ENCODE measurements around the gene TNNI3K.

TNNI3K gene

GRCh38 chr1:74314438-74314837 is 79.3 kb downstream of the TNNI3K start:
- no peak for DNase-seq
- Histone ChIP-seq H3K4me1 (ENCODE audit: control extremely low read depth in 1 of 4, control insufficient read depth in 4 of 4, insufficient read depth in 4 of 4, low read length in 3 of 4) (no peaks in the 10 kb centered on the region), H3K9me3 (ENCODE audit: control extremely low read depth in 1 of 5, control insufficient read depth in 4 of 5, insufficient read depth in 2 of 5, low read depth in 1 of 5, low read length in 4 of 5) (no peaks in the 10 kb centered on the region), H3K4me3 (ENCODE audit: control insufficient read depth in 1 of 7, extremely low read depth in 1 of 7, insufficient read depth in 4 of 7, low read depth in 2 of 7, low read length in 6 of 7) (no peak overlapping the region), H3K36me3 (ENCODE audit: control insufficient read depth in 4 of 4, insufficient read depth in 4 of 4, low read length in 3 of 4) (no peaks in the 10 kb centered on the region), H3K27me3 (replicated peaks in 2 of 5; ENCODE audit: control insufficient read depth in 4 of 5, insufficient read depth in 5 of 5, low read length in 4 of 5) (no peaks in the 10 kb centered on the region), H3K27ac (ENCODE audit: insufficient read depth in 1 of 2, low read depth in 1 of 2, low read length in 2 of 2, poor library complexity in 1 of 2, severe bottlenecking in 2 of 2) (no peak overlapping the region)
- POLR2A ChIA-PET, result no interaction called here
- CTCF ChIA-PET, result no interaction called here

- no peak for DNase-seq
- H3K9me3 ChIP-seq (ENCODE audit: control extremely low read depth in 1 of 5, control insufficient read depth in 4 of 5, insufficient read depth in 2 of 5, low read depth in 1 of 5, low read length in 4 of 5), result no peaks in the 10 kb centered on the region
- ChIA-PET POLR2A (interaction anchor here (0.7 kb wide), 1 partner anchor 744 kb away, joined by 3 read pairs; no protein-coding TSS in a partner anchor), CTCF (no interaction called here)
- H3K27ac ChIP-seq (ENCODE audit: insufficient read depth in 1 of 2, low read depth in 1 of 2, low read length in 2 of 2, poor library complexity in 1 of 2, severe bottlenecking in 2 of 2), result no peak overlapping the region
- no peaks in the 10 kb centered on the region for H3K36me3 ChIP-seq (ENCODE audit: control insufficient read depth in 4 of 4, insufficient read depth in 4 of 4, low read length in 3 of 4)
- no peak overlapping the region for H3K4me3 ChIP-seq (ENCODE audit: control insufficient read depth in 1 of 7, extremely low read depth in 1 of 7, insufficient read depth in 4 of 7, low read depth in 2 of 7, low read length in 6 of 7)
- no peaks in the 10 kb centered on the region for H3K27me3 ChIP-seq (replicated peaks in 2 of 5; ENCODE audit: control insufficient read depth in 4 of 5, insufficient read depth in 5 of 5, low read length in 4 of 5)
- 94% methylated on average over 2 of the region's 2 CpGs for WGBS (ENCODE audit: insufficient coverage)
- H3K4me1 ChIP-seq (ENCODE audit: control extremely low read depth in 1 of 4, control insufficient read depth in 4 of 4, insufficient read depth in 4 of 4, low read length in 3 of 4), result no peaks in the 10 kb centered on the region
Observed at GRCh38 chr1:74316302-74316701, 81.1 kb downstream of the TNNI3K start.

DNA sequence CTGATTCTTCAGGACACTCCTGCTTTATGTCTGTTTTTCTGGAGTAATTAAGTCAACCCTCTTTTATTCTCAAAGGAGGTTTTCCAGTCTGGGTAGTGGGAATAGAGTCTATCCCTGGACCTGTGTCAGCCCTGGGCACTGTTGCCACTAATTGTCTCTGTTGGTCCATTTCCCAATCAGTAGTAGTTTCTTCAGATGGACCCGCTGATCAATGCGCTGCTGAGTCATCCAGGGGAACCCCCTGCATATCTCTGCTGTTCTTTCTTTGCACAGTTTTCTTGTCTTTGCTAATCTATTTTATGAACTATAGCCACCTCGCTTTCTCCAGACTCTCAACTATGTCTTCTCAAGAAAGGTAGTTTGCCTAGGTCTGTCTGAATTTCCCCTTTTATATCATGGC is 82.5 kb downstream of the TNNI3K start:
- no peak overlapping the region for H3K4me3 ChIP-seq (ENCODE audit: control insufficient read depth in 1 of 7, extremely low read depth in 1 of 7, insufficient read depth in 4 of 7, low read depth in 2 of 7, low read length in 6 of 7)
- no peaks in the 10 kb centered on the region for H3K9me3 ChIP-seq (ENCODE audit: control extremely low read depth in 1 of 5, control insufficient read depth in 4 of 5, insufficient read depth in 2 of 5, low read depth in 1 of 5, low read length in 4 of 5)
- WGBS (ENCODE audit: insufficient coverage), result 100% methylated on average over 2 of the region's 3 CpGs
- no peaks in the 10 kb centered on the region for H3K27me3 ChIP-seq (replicated peaks in 2 of 5; ENCODE audit: control insufficient read depth in 4 of 5, insufficient read depth in 5 of 5, low read length in 4 of 5)
- ChIA-PET CTCF (interaction anchor here (1.1 kb wide), 1 partner anchor 68 kb away, joined by 3 read pairs; no protein-coding TSS in a partner anchor), POLR2A (no interaction called here)
- no peak for DNase-seq
- no peaks in the 10 kb centered on the region for H3K36me3 ChIP-seq (ENCODE audit: control insufficient read depth in 4 of 4, insufficient read depth in 4 of 4, low read length in 3 of 4)
- H3K27ac ChIP-seq (ENCODE audit: insufficient read depth in 1 of 2, low read depth in 1 of 2, low read length in 2 of 2, poor library complexity in 1 of 2, severe bottlenecking in 2 of 2), result no peak overlapping the region
- H3K4me1 ChIP-seq (ENCODE audit: control extremely low read depth in 1 of 4, control insufficient read depth in 4 of 4, insufficient read depth in 4 of 4, low read length in 3 of 4), result no peaks in the 10 kb centered on the region

GRCh38 chr1:74323937-74324473 is 88.8 kb downstream of the TNNI3K start:
- 100% methylated on average over 1 of the region's 1 CpG for WGBS (ENCODE audit: insufficient coverage)
- ChIA-PET CTCF (interaction anchor here (1.1 kb wide), 1 partner anchor 18 kb away, joined by 3 read pairs; no protein-coding TSS in a partner anchor), POLR2A (no interaction called here)

DNA sequence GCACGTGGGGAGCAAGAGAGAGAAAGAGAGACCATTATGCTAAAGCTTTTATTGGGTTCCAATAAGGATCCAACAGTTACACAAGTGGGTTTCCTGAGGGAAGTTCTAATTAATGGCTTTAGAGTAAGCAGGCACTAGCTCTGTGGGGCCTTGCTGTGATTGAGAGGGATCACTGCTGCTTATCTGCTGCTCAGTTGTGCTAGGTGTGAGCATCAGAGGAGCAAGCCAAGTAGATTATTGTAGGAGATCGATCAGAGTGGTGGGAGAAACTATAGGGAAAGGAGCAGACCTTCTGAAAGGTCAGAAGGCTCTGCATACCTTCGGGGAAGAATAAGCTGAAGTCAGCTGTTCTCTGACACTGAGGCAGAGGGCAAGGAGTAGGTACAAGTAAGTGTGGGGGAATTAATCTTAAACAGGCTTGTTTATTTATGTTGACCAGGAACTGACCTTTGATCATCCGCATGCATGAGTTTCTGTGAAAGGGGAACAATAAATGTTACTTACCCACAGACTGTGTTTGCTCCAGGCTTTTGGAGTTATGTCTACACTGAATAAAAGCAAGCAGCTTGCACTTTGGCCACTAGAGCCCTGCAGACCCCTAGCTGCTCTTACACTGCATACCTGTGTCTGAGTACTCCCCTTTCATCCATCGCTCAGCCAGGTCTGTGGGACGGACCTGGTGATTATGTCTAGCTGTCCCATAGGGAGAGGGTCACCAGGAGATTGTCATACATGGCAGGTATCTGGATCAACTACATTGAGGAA is 89.7 kb downstream of the TNNI3K start:
- H3K27ac ChIP-seq (ENCODE audit: insufficient read depth in 1 of 2, low read depth in 1 of 2, low read length in 2 of 2, poor library complexity in 1 of 2, severe bottlenecking in 2 of 2), result no peak overlapping the region
- 91% methylated on average over 6 of the region's 6 CpGs for WGBS (ENCODE audit: insufficient coverage)
- H3K4me3 ChIP-seq (ENCODE audit: control insufficient read depth in 1 of 7, extremely low read depth in 1 of 7, insufficient read depth in 4 of 7, low read depth in 2 of 7, low read length in 6 of 7), result no peak overlapping the region
- H3K27me3 ChIP-seq (replicated peaks in 2 of 5; ENCODE audit: control insufficient read depth in 4 of 5, insufficient read depth in 5 of 5, low read length in 4 of 5), result no peaks in the 10 kb centered on the region
- CTCF ChIA-PET, result interaction anchor here (1.1 kb wide), 1 partner anchor 17 kb away, joined by 3 read pairs; no protein-coding TSS in a partner anchor
- POLR2A ChIA-PET, result no interaction called here
- H3K9me3 ChIP-seq (ENCODE audit: control extremely low read depth in 1 of 5, control insufficient read depth in 4 of 5, insufficient read depth in 2 of 5, low read depth in 1 of 5, low read length in 4 of 5), result no peaks in the 10 kb centered on the region
- H3K4me1 ChIP-seq (ENCODE audit: control extremely low read depth in 1 of 4, control insufficient read depth in 4 of 4, insufficient read depth in 4 of 4, low read length in 3 of 4), result no peaks in the 10 kb centered on the region
- no peak for DNase-seq
- no peaks in the 10 kb centered on the region for H3K36me3 ChIP-seq (ENCODE audit: control insufficient read depth in 4 of 4, insufficient read depth in 4 of 4, low read length in 3 of 4)

More at GRCh38 chr1:74323937-74324473, 88.8 kb downstream of the TNNI3K start:
- Histone ChIP-seq H3K4me1 (ENCODE audit: control extremely low read depth in 1 of 4, control insufficient read depth in 4 of 4, insufficient read depth in 4 of 4, low read length in 3 of 4) (no peaks in the 10 kb centered on the region), H3K4me3 (ENCODE audit: control insufficient read depth in 1 of 7, extremely low read depth in 1 of 7, insufficient read depth in 4 of 7, low read depth in 2 of 7, low read length in 6 of 7) (no peak overlapping the region), H3K9me3 (ENCODE audit: control extremely low read depth in 1 of 5, control insufficient read depth in 4 of 5, insufficient read depth in 2 of 5, low read depth in 1 of 5, low read length in 4 of 5) (no peaks in the 10 kb centered on the region), H3K36me3 (ENCODE audit: control insufficient read depth in 4 of 4, insufficient read depth in 4 of 4, low read length in 3 of 4) (no peaks in the 10 kb centered on the region), H3K27ac (ENCODE audit: insufficient read depth in 1 of 2, low read depth in 1 of 2, low read length in 2 of 2, poor library complexity in 1 of 2, severe bottlenecking in 2 of 2) (no peak overlapping the region), H3K27me3 (replicated peaks in 2 of 5; ENCODE audit: control insufficient read depth in 4 of 5, insufficient read depth in 5 of 5, low read length in 4 of 5) (no peaks in the 10 kb centered on the region)
- no peak for DNase-seq

GRCh38 chr1:74328851-74329250 is 93.7 kb downstream of the TNNI3K start:
- no peaks in the 10 kb centered on the region for H3K4me1 ChIP-seq (ENCODE audit: control extremely low read depth in 1 of 4, control insufficient read depth in 4 of 4, insufficient read depth in 4 of 4, low read length in 3 of 4)
- DNase-seq, result no peak
- H3K4me3 ChIP-seq (ENCODE audit: control insufficient read depth in 1 of 7, extremely low read depth in 1 of 7, insufficient read depth in 4 of 7, low read depth in 2 of 7, low read length in 6 of 7), result no peak overlapping the region
- CTCF ChIA-PET, result no interaction called here
- no peaks in the 10 kb centered on the region for H3K9me3 ChIP-seq (ENCODE audit: control extremely low read depth in 1 of 5, control insufficient read depth in 4 of 5, insufficient read depth in 2 of 5, low read depth in 1 of 5, low read length in 4 of 5)
- POLR2A ChIA-PET, result no interaction called here
- H3K27ac ChIP-seq (ENCODE audit: insufficient read depth in 1 of 2, low read depth in 1 of 2, low read length in 2 of 2, poor library complexity in 1 of 2, severe bottlenecking in 2 of 2), result no peak overlapping the region
- H3K27me3 ChIP-seq (replicated peaks in 2 of 5; ENCODE audit: control insufficient read depth in 4 of 5, insufficient read depth in 5 of 5, low read length in 4 of 5), result no peaks in the 10 kb centered on the region
- H3K36me3 ChIP-seq (ENCODE audit: control insufficient read depth in 4 of 4, insufficient read depth in 4 of 4, low read length in 3 of 4), result no peaks in the 10 kb centered on the region

GRCh38 chr1:74333244-74333643 is 98.1 kb downstream of the TNNI3K start:
- POLR2A ChIA-PET, result no interaction called here
- no peaks in the 10 kb centered on the region for H3K27me3 ChIP-seq (replicated peaks in 2 of 5; ENCODE audit: control insufficient read depth in 4 of 5, insufficient read depth in 5 of 5, low read length in 4 of 5)
- H3K4me1 ChIP-seq (ENCODE audit: control extremely low read depth in 1 of 4, control insufficient read depth in 4 of 4, insufficient read depth in 4 of 4, low read length in 3 of 4), result no peaks in the 10 kb centered on the region
- H3K27ac ChIP-seq (ENCODE audit: insufficient read depth in 1 of 2, low read depth in 1 of 2, low read length in 2 of 2, poor library complexity in 1 of 2, severe bottlenecking in 2 of 2), result no peak overlapping the region
- no peak for DNase-seq
- H3K9me3 ChIP-seq (ENCODE audit: control extremely low read depth in 1 of 5, control insufficient read depth in 4 of 5, insufficient read depth in 2 of 5, low read depth in 1 of 5, low read length in 4 of 5), result no peaks in the 10 kb centered on the region
- WGBS (ENCODE audit: insufficient coverage), result 100% methylated on average over 1 of the region's 2 CpGs
- CTCF ChIA-PET, result no interaction called here
- H3K36me3 ChIP-seq (ENCODE audit: control insufficient read depth in 4 of 4, insufficient read depth in 4 of 4, low read length in 3 of 4), result no peaks in the 10 kb centered on the region
- H3K4me3 ChIP-seq (ENCODE audit: control insufficient read depth in 1 of 7, extremely low read depth in 1 of 7, insufficient read depth in 4 of 7, low read depth in 2 of 7, low read length in 6 of 7), result no peak overlapping the region
